ENCODE results near the gene PLXNC1. TPM values are rescaled to one million over a fixed set of nuclear protein-coding genes. Genes with fewer than 3 reads are reported as not detected.

Gene PLXNC1
- polyA plus RNA-seq, 3 donors, result 5.9 to 8.4 (median 7.1) TPM

- DNase-seq (ENCODE audit: low read depth in 3 of 3, low spot score in 2 of 3), result no peak
Measured at GRCh38 chr12:94202245-94203180, 54.1 kb downstream of the PLXNC1 start.

GRCh38 chr12:94203181-94203546 is 54.8 kb downstream of the PLXNC1 start:
- DNase-seq (ENCODE audit: low read depth in 3 of 3, low spot score in 2 of 3), result no peak

GRCh38 chr12:94203796-94204195 is 55.4 kb downstream of the PLXNC1 start:
- DNase-seq (ENCODE audit: low read depth in 3 of 3, low spot score in 2 of 3), result no peak

- no peak for DNase-seq (ENCODE audit: low read depth in 3 of 3, low spot score in 2 of 3)
Measured at GRCh38 chr12:94204499-94205247, 56.3 kb downstream of the PLXNC1 start.

- no peak for DNase-seq (ENCODE audit: low read depth in 3 of 3, low spot score in 2 of 3)
Measured at GRCh38 chr12:94205822-94206221, 57.4 kb downstream of the PLXNC1 start.

- no peak for DNase-seq (ENCODE audit: low read depth in 3 of 3, low spot score in 2 of 3)
Measured at GRCh38 chr12:94206886-94207285, 58.5 kb downstream of the PLXNC1 start.

- DNase-seq (ENCODE audit: low read depth in 3 of 3, low spot score in 2 of 3), result no peak
Measured at GRCh38 chr12:94207467-94207848, 59.1 kb downstream of the PLXNC1 start.

- DNase-seq (ENCODE audit: low read depth in 3 of 3, low spot score in 2 of 3), result no peak
Measured at GRCh38 chr12:94207849-94208621, 59.7 kb downstream of the PLXNC1 start.

GRCh38 chr12:94208622-94208966 is 60.2 kb downstream of the PLXNC1 start:
- no peak for DNase-seq (ENCODE audit: low read depth in 3 of 3, low spot score in 2 of 3)

- DNase-seq (ENCODE audit: low read depth in 3 of 3, low spot score in 2 of 3), result no peak
Measured at GRCh38 chr12:94209240-94209639, 60.9 kb downstream of the PLXNC1 start.

GRCh38 chr12:94211021-94211420 is 62.6 kb downstream of the PLXNC1 start:
- DNase-seq (ENCODE audit: low read depth in 3 of 3, low spot score in 2 of 3), result no peak

GRCh38 chr12:94218233-94218632 is 69.9 kb downstream of the PLXNC1 start:
- no peak for DNase-seq (ENCODE audit: low read depth in 3 of 3, low spot score in 2 of 3)

GRCh38 chr12:94219622-94220302 is 71.4 kb downstream of the PLXNC1 start:
- DNase-seq (ENCODE audit: low read depth in 3 of 3, low spot score in 2 of 3), result no peak

GRCh38 chr12:94220804-94221203 is 72.4 kb downstream of the PLXNC1 start:
- no peak for DNase-seq (ENCODE audit: low read depth in 3 of 3, low spot score in 2 of 3)

GRCh38 chr12:94222351-94223084 is 74.1 kb downstream of the PLXNC1 start:
- no peak for DNase-seq (ENCODE audit: low read depth in 3 of 3, low spot score in 2 of 3)

GRCh38 chr12:94223842-94224241 is 75.5 kb downstream of the PLXNC1 start:
- no peak for DNase-seq (ENCODE audit: low read depth in 3 of 3, low spot score in 2 of 3)

GRCh38 chr12:94225506-94225905 is 77.1 kb downstream of the PLXNC1 start:
- DNase-seq (ENCODE audit: low read depth in 3 of 3, low spot score in 2 of 3), result no peak

GRCh38 chr12:94225947-94226630 is 77.7 kb downstream of the PLXNC1 start:
- no peak for DNase-seq (ENCODE audit: low read depth in 3 of 3, low spot score in 2 of 3)

- no peak for DNase-seq (ENCODE audit: low read depth in 3 of 3, low spot score in 2 of 3)
Measured at GRCh38 chr12:94227066-94227465, 78.7 kb downstream of the PLXNC1 start.

Data from right renal cortex interstitium (tissue), 3 donors.